HPDE6-E6E7 (cell line): ENCODE results near the gene ICAM1.

Experiments
- DNase-seq: peaks from one replicate; pipeline ENCODE4 v3.0.0; 2011; ENCODE audit warnings: missing footprints; ENCODE audit errors: extremely low spot score

The ICAM1 gene

DNA sequence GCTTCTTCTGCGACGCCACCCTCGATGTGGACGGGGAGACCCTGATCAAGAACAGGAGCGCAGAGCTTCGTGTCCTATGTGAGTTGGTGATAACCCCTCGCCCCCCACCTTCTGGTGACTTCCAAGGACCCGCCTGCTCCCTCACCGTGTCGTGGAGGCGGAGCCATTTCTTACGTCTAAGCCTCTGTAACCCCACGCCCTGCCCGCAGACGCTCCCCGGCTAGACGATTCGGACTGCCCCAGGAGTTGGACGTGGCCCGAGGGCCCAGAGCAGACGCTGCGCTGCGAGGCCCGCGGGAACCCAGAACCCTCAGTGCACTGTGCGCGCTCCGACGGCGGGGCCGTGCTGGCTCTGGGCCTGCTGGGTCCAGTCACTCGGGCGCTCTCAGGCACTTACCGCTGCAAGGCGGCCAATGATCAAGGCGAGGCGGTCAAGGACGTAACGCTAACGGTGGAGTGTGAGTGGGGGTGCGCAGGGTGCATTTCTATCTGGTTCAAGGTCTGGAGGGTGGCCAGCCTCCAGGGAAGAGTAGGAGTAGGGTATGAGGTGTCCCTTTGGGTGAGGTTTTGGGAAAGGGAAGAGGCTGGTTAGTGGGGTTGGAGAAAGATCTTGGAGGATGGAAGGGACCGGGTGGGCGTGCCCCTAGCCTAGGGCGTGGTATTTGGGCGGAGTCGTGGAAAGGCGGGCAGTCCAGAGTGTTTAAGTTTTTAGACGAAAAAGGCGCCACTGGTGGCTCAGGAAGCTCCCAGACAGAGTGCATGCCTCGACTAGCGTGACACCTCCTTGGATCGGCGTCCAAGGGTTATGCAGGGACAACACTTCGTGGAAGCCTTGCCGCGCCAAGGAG lies 22.1 kb downstream of the ICAM1 start:
- DNase-seq: no peak

DNA sequence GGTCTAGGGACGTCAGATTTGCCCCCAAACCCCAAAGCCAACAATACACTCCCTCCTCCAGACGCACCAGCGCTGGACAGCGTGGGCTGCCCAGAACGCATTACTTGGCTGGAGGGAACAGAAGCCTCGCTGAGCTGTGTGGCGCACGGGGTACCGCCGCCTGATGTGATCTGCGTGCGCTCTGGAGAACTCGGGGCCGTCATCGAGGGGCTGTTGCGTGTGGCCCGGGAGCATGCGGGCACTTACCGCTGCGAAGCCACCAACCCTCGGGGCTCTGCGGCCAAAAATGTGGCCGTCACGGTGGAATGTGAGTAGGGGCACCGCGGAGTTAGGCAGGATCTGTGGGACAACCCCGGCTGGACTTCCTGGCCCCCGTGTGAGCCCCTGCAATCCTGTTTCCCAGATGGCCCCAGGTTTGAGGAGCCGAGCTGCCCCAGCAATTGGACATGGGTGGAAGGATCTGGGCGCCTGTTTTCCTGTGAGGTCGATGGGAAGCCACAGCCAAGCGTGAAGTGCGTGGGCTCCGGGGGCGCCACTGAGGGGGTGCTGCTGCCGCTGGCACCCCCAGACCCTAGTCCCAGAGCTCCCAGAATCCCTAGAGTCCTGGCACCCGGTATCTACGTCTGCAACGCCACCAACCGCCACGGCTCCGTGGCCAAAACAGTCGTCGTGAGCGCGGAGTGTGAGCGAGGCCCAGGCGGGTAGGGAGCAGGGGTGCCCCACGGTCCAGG lies 22.9 kb downstream of the ICAM1 start:
- DNase-seq: no peak

DNA sequence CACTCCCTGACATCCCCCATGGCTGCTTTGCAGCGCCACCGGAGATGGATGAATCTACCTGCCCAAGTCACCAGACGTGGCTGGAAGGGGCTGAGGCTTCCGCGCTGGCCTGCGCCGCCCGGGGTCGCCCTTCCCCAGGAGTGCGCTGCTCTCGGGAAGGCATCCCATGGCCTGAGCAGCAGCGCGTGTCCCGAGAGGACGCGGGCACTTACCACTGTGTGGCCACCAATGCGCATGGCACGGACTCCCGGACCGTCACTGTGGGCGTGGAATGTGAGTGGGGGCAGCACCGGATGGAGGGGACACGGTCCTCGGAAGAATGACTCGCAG lies 23.4 kb downstream of the ICAM1 start:
- no peak for DNase-seq

DNA sequence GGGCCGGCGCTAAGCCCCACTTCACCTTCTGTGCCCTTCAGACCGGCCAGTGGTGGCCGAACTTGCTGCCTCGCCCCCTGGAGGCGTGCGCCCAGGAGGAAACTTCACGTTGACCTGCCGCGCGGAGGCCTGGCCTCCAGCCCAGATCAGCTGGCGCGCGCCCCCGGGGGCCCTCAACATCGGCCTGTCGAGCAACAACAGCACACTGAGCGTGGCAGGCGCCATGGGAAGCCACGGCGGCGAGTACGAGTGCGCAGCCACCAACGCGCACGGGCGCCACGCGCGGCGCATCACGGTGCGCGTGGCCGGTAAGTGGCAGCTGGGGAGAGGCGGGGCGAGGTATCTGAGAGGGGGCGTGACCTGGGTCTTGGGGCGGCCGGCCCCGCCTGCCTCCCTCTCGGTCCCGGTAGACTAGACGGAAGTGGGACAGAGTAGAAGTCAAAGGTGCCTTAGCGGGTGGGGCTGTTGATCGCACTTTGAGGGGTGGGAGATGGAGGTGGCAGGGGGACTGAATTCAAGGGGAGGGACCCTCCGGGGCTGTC lies 24.5 kb downstream of the ICAM1 start:
- DNase-seq: no peak

DNA sequence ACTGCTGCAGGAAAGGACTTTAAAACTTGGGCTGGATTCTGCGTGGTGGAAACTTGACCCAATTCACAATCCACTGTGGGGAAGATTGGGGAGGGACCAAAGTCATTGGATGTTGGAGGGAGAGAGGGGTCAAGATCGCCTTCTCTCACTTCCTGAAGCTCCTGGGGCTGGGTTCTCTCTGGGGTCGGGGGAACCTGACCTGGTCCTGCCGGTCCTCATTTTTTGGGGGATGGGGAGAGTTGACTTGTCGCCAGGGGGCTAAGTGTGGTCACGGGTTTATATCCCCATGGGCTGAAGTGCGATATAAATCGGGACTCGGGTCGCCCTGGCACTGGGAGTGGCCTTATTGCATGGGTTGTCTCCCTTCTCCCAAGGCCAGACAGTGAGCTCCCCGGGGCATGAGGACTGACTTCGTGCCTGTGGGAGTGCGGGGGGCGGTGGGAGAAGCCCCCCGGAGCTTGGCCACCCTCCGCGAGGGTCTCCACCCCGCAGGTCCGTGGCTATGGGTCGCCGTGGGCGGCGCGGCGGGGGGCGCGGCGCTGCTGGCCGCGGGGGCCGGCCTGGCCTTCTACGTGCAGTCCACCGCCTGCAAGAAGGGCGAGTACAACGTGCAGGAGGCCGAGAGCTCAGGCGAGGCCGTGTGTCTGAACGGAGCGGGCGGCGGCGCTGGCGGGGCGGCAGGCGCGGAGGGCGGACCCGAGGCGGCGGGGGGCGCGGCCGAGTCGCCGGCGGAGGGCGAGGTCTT lies 25.1 kb downstream of the ICAM1 start:
- no peak for DNase-seq

DNA sequence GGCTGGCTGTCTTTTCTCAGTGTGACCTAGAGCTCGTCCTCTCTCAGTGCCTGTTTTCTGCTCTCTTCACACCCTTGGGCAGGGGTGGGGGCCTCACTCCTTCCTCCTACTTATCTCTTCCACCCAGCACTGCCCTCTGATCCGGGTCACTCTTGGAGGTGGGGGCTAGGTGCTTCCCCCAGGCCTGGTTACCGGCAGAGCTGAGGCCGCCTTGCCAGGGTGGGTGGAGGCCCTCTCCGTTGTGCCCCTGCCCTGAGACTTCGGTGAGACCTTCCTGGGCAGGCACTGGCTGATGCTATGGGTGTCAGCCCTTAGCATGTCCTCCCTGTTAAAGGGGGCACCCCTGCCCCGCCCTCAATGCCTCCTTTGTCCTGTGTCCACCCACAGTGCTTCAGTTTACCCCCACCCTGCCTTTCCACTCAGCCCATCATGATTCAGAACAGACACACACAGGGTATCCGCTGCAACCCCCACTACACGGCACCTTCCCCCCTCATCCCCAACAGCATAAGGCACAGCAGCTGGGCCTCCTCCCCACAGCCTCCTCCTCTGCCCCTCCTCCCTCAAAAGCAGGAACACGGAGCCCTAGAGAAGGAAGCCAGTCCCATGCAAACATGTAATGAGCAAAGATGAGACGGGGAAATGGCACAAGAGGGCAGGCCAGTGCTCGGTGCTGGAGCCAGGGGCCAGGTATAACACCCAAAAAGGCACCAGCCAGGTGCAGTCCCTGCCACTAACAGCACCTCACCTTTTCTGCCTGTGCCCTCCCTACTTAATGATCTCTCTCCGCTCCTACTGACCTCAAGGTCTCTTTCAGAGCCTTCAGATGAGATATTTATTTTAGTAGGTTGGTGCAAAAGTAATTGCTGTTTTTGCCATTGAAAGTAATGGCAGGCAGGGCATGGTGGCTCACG lies 28.9 kb downstream of the ICAM1 start:
- no peak for DNase-seq

DNA sequence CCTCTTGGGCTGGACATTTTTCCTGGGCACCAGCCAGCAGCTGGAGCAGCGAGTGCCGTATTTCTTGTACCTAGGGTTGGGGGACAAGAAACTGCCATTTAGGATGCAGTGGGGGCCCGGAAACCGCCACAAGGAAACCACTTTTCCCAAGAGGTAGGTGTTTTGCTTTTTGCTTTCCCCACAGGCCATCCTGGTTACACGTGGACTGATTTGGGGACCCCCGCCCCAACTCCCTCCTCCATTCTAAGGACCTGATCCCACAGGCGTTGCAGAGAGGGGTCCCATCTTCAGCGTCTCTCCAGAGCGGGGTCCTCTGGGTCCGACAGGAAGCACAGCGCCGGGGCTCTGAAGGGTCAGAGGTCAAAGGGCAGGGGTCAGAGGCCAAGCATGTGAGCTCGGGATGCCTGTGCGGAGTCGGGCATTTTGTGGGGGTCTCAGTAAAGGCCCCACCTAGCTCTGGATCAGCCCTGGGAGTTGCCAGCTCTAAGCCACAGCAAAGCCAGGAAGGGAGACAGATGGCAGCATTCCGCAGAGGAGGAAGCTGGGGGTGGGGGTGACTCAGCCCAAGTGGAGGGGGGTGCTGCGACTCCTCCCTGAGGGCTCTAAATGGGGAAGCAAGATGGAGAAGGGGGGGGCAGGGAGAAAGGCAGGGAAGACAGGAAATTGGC lies 34.4 kb downstream of the ICAM1 start:
- no peak for DNase-seq

DNA sequence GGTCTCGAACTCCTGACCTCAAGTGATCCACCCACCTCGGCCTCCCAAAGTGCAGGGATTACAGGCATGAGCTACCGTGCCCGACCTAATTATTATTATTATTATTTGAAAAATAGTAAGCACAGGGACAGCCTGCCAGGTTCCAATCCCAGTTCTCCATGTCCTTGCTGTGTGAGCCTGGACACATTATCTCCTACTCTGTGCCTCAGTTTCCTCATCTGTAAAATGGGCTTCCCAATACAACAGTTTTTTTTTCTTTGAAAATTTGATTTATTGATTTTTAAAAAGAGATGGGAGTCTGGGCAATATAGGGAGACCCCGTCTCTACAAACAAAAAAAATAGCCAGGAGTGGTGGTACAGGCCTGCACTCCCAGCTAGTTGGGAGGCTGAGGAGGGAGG lies 35.4 kb downstream of the ICAM1 start:
- DNase-seq: no peak

DNA sequence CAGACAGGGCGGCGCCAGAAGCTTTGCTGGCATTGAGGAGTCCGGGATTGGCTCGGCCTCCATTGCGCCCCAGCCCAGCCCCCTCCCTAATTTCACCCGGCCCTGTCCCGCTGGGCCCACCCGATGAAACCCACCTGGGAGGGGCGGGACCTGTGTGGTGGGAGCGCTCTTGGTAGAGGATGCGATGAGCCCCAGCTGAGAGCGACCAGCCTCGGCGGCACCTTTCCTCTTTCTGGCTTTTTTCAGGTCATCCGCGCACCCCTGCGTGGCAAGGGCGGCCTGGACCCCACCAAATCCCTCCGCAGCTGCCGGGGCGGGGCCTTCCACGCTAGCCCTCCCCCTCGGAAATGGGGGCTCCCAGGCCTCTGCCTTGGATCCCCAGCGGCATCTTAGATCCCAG lies 38.5 kb downstream of the ICAM1 start, which contains the start of gene ZGLP1:
ZGLP1 (minus strand) TSS at position 393 of the 400 bp plus-strand sequence.
- DNase-seq: no peak

DNA sequence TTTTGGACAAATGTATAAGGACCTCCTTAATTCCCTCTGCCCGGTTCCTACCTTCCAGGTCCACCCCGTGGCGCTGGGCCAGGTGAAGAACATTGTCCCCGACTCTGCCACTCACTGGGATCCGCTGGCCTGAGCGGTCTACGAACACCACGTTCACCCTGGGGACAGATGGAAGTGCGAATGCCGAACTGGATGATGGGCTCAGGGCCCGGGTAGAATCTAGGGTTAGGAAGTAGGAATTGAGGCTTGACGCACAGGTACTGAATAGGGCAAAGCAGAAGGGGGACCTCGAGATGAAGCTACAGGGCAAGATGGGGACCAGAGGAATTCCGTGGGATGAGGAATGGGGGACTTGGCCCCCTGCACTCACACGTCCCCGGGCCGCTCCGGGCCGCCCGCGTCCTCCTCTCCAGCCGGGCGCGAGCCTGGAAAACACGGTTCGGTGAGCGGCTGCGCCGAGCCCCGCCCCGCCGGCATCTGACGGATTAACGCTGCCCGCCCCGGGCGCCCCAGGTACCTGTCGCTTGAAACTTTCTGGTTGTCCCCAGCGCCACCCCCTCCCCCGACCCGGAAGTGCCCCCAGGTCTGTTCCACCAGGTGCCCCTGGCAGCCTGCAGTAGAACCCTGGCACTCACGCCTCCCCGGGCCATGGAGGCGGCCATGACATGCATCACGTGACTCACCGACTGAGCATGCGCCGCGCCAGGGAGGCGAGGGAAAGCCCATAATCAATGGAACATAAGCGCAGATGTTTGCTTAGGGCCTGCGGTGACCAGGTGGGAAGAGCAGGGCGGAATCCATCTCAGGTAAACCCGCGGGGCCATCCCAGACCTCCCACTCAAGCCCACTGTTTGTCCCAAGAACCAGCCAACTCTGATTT lies 44.7 kb downstream of the ICAM1 start, which contains the start of gene FDX2:
FDX2 (minus strand) TSS at position 681 of the 880 bp plus-strand sequence; CDS start at position 662, 19 bp downstream.
- peak; percentile 76 for DNase-seq

DNA sequence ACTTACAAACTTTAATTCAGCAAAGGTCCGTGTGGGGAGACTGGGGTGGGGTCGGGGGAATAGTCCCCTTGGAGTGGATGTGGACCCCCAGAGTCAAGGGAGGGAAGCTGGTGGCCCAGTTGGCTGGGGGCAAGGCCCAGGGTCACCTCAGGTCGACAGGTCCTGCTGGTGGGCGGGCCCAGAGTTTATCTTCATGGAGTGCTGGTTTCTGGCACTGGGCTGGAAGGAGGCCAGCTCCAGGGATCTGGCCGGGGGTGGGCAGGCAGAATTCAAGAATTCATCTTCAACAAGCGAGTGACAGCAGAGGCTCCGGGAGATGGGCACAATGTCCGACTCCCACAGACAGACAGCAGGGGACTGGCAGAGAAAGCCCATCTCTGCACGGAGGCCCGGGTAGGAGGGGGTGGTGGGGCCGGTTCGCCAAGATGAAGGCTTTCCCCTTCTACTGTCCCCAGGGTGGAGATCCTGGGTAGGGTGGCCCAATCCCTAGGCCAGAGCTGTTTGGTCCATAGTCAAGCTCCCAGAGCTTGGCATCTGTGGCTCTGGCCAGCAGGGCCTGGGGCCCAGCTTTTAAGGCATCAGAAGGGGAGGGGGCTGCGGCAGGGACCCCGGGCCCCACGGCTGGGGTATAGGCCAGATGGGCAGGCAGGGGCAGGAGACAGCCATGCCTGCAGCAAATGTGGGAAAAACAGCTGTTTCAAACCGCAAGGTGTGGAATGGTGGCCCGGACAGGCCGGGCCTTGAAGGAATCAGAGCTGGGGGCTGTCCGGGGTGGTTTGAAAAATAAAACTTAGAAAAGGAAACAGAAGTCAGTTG lies 45.5 kb downstream of the ICAM1 start:
- no peak for DNase-seq

DNA sequence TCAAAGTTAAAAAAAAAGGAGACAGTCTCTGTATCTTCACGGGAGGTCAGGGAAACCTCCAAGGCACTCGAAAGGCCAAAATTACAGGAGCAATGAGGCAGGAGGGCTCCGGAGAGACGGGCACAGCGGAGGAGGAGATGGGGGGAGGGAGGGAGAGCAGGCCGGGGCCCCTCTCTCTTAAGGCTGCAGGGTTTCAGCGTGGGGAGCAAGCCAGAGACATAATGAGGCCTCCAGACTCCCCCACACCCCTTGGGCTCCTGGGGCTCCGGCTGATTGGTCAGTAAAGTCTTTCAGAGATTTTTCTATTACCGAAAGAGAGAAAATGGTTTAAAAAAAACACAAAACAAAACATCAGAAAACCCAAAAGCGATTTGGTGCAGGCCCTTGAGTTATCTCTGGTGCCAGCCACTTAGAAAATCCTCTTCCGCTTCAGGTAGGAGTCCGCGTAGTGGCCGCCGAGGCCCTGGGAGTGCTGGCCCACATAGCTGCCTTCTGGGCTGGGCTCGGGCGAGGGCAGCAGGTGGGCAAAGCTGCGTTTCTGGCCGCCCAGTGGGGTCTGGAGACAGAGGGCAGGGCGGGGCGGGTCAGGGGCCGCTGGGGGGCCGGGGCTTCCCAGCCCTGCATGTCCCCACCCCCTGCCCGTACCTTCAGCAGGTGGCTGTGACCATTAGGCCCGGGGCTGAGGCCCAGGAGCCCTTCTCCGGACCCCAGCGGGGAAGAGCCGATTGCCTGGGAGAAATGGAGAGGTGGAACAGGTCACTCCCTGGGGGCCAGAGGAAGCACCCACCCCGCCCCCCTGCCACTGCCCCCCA lies 46.3 kb downstream of the ICAM1 start:
- DNase-seq: no peak

DNA sequence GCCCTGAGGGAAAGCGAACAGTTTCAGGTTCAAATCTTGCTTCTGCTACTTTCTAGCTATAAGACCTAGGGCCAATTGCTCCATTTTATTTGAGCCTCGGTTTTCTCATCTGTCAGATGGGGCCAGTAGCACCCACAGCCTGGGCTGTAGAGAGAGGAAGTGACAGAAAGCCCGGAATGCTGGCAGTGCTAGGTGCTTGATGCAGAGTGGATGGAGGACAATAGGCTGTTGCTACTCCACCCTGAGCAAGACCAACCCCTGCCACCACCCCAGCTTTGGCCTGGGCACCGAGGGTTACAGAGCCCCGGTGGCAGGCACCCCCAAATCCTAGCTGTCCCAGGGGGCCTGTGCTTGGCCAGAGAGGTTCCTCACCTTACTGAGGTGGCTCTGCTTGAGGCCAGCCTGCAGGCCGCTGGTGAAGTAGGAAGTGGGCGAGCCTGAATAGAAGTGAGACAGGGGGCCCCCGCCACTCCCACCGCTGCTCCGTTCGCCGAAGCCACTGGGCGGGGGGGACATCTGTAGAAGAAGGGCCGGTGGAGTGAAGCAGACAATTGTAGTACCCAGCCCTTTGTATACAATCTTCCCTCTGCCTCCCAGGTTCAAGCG lies 47.0 kb downstream of the ICAM1 start:
- no peak for DNase-seq

DNA sequence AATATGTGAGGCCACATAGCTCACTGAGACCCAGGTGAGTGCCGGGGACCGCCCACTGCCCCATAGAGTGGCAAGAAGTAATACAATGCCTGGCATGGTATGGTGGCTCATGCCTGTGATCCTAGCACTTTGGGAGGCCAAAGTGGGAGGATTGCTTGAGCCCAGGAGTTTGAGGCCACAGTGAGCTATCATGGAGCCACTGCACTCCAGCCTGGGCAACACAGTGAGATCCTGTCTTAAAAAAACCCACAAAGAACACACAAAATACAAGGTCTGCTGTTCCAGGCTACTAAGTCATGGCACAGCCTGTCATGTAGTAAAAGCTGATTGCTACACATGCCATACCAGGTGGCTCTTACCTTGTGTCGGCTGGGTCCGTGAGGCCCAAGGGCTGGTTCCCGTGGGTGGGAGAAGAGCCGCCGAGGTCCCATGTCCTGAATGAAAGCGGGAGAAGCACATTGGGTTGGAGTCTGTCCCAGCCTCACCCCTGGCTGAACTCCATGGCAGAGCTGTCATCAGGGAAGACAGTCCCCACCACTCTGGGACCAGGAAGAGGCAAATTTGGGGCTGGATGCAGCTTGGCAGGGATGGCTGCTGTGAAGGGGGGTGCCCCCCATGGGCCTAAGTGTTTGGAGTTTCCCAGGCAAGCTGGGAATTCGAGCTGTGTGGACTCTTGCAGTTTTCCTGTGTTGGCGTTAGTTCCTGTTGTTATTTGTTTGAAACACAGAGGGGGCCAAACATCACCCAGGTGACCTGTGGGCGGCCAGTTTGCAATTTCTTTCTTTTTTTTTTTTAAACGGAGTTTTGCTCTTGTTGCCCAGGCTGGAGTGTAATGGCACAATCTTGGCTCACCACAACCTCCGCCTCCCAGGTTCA lies 48.1 kb downstream of the ICAM1 start:
- no peak for DNase-seq

DNA sequence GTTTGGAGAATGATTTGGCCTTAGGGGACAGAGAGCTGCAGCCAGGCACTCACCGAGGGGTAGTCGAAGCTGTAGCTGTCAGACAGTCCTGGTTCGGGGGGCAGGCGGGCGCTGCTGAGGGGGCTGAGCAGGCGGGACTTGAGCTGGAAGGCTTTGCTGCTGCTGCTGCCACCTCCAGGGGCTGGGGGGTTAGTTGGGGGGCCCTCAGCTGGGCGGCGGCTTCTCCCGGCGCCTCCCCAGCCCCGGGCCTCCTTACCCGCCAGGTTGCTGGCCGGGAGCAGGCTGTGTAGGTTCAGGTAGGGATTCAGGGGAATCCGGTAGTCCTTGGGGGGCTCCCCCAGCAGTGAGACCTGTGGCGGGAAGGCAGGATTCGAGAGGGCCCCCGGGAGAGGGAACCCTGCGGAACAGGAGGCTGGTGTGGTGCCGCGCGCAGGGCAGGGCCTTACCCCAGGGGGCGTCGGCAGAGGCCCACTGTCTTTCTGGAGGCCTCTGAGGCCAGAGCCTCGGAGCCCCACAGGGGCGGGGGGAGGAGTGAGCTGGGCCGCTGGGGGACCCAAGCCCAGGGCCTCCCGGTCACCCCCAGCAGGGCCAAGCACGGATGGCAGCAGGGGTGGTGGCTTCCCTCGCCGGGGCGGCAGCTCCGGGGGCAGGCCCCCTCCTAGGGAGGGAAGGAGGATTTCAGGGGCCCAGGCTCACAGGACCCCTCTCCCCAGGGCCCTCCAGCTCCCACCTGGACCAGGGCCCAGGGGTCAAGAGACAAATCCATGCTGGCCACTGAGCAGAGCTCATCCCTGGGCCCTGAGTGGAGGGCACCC lies 49.9 kb downstream of the ICAM1 start:
- no peak for DNase-seq
